ENCODE data around the gene MMP10.

- no peak for TF ChIP-seq POLR2AphosphoS5 (IDR thresholded peaks at IDR 0.05; ENCODE audit: borderline replicate concordance, low read depth, low read length)
- no peak for TF ChIP-seq EZH2 (IDR thresholded peaks at IDR 0.05)
- TF ChIP-seq FOXP2 (optimal IDR thresholded peaks at IDR 0.05; ENCODE audit: control extremely low read depth, extremely low read length, insufficient read depth) = no peak
Observed at GRCh38 chr11:102802341-102802740, 21.9 kb upstream of the MMP10 start.
